B cell (primary cell): ENCODE results near the gene CYP2R1. TPM values are rescaled to one million over a fixed set of nuclear protein-coding genes. Genes with fewer than 3 reads are reported as not detected.

Source experiments
- ATAC-seq: fragments of 200-7000 bp; cut with Tn5 transposase; one replicate; pipeline ENCODE4 v1.10.0; 2021; ENCODE audit warnings: low read depth, mild to moderate bottlenecking, moderate number of reproducible peaks, moderate library complexity
- CTCF ChIA-PET: fragments of 350-600 bp; sonication (Branson Sonifier 250); formaldehyde crosslinking; loops from one replicate; lab custom pipeline; 2021; ENCODE audit warnings: antibody characterized with exemption, inconsistent platforms; lab: Charles Lee
- POLR2A ChIA-PET: fragments of 350-600 bp; sonication (Branson Sonifier 250); formaldehyde crosslinking; loops from one replicate; lab custom pipeline; 2021; ENCODE audit warnings: antibody characterized with exemption; lab: Charles Lee
- DNase-seq: peaks from one replicate; pipeline ENCODE4 v3.0.0; 2013
- H2AFZ ChIP-seq: 2 replicates; pipeline ENCODE4 v1.6.1; 2012; ENCODE audit warnings: mild to moderate bottlenecking, low read depth, low read length; ENCODE audit not compliant: insufficient read depth, poor library complexity, severe bottlenecking
- H3K27ac ChIP-seq, 2 donors: 1 replicate in 1 of 2; 2 replicates in 1 of 2; pipeline ENCODE4 v1.5.1; 2012 to 2013; ENCODE audit warnings: low read length in 2 of 2, mild to moderate bottlenecking in 2 of 2, moderate library complexity in 1 of 2
- H3K27me3 ChIP-seq, 4 experiments: fragments of 200-600 bp in 1 of 4; sonication (generic) in 1 of 4; replicated peaks in 1 of 4; 1 replicate in 2 of 4; 2 replicates in 2 of 4; pipeline versions ENCODE4 v1.6.1 to v1.7.0; 2013 to 2016; ENCODE audit warnings: low read length in 3 of 4, mild to moderate bottlenecking in 2 of 4, mixed read lengths in 1 of 4, moderate library complexity in 1 of 4; ENCODE audit not compliant: insufficient read depth in 4 of 4, control insufficient read depth in 3 of 4; ENCODE audit errors: control extremely low read depth in 1 of 4
- H3K36me3 ChIP-seq, 2 experiments: replicated peaks in 1 of 2; 1 replicate in 1 of 2; 2 replicates in 1 of 2; pipeline versions ENCODE4 v1.6.1 to v1.7.1; 2013; ENCODE audit warnings: low read length in 1 of 2; ENCODE audit not compliant: insufficient read depth in 2 of 2, control insufficient read depth in 1 of 2; ENCODE audit errors: control extremely low read depth in 1 of 2, extremely low read depth in 1 of 2
- H3K4me1 ChIP-seq, 2 donors: fragments of 200-600 bp in 1 of 2; sonication (generic) in 1 of 2; 1 replicate in 1 of 2; 2 replicates in 1 of 2; pipeline versions ENCODE4 v1.5.1 to v1.6.1; 2013 to 2017; ENCODE audit warnings: low read length in 2 of 2; ENCODE audit not compliant: control insufficient read depth in 2 of 2, insufficient read depth in 2 of 2
- H3K4me2 ChIP-seq: replicated peaks from 2 replicates; pipeline ENCODE3; 2012; ENCODE audit warnings: mild to moderate bottlenecking, low read depth, low read length; ENCODE audit not compliant: poor library complexity, severe bottlenecking
- H3K4me3 ChIP-seq, 5 experiments: fragments of 200-600 bp in 1 of 5; sonication (generic) in 1 of 5; 1 replicate in 3 of 5; 2 replicates in 2 of 5; pipeline versions ENCODE4 v1.5.1 to v1.7.0; 2011 to 2016; ENCODE audit warnings: low read length in 4 of 5, mild to moderate bottlenecking in 4 of 5, low read depth in 2 of 5, control low read depth in 1 of 5, moderate library complexity in 1 of 5; ENCODE audit not compliant: insufficient read depth in 1 of 5; ENCODE audit errors: control extremely low read depth in 1 of 5, extremely low read depth in 1 of 5
- H3K79me2 ChIP-seq: fragments of 200-600 bp; sonication (generic); one replicate; pipeline ENCODE4 v1.6.0; 2016; ENCODE audit warnings: low read length; ENCODE audit not compliant: control insufficient read depth, insufficient read depth
- H3K9ac ChIP-seq: fragments of 200-600 bp; sonication (generic); 2 replicates; pipeline ENCODE4 v1.6.1; 2017; ENCODE audit warnings: mild to moderate bottlenecking, low read length, moderate library complexity
- H3K9me3 ChIP-seq, 3 donors: one replicate each; pipeline versions ENCODE4 v1.6.1 to v1.7.1; 2013; ENCODE audit warnings: low read length in 2 of 3; ENCODE audit not compliant: control insufficient read depth in 2 of 3, insufficient read depth in 1 of 3; ENCODE audit errors: control extremely low read depth in 1 of 3
- H4K20me1 ChIP-seq: 2 replicates; pipeline ENCODE4 v1.6.0; 2012; ENCODE audit warnings: mild to moderate bottlenecking, low read length; ENCODE audit not compliant: insufficient read depth, control insufficient read depth, poor library complexity, severe bottlenecking
- H3K27ac Mint-ChIP-seq: one replicate; pipeline ENCODE4 v1.8.0; 2021; ENCODE audit warnings: mixed read lengths
- H3K27me3 Mint-ChIP-seq: one replicate; pipeline ENCODE4 v1.8.0; 2021; ENCODE audit warnings: mixed read lengths
- H3K4me1 Mint-ChIP-seq: one replicate; pipeline ENCODE4 v1.8.0; 2021; ENCODE audit warnings: mixed read lengths
- H3K4me3 Mint-ChIP-seq: one replicate; pipeline ENCODE4 v1.8.0; 2021; ENCODE audit warnings: mixed read lengths
- H3K9me3 Mint-ChIP-seq: one replicate; pipeline ENCODE4 v1.8.0; 2022; ENCODE audit warnings: mixed read lengths; ENCODE audit not compliant: insufficient read depth
- CTCF ChIP-seq: fragments of 200-600 bp; IDR thresholded peaks from one replicate; pipeline ENCODE4 v1.8.0; 2022; ENCODE audit warnings: antibody characterized with exemption, mild to moderate bottlenecking
- EZH2 ChIP-seq: IDR thresholded peaks from 2 replicates; pipeline ENCODE4 v1.6.1; 2012; ENCODE audit warnings: borderline replicate concordance, low read depth, mild to moderate bottlenecking, moderate library complexity, low read length; ENCODE audit not compliant: insufficient read depth, poor library complexity, severe bottlenecking
- WGBS: methylation state at CpG from one replicate; pipeline ENCODE4 v1.1.5; 2013; ENCODE audit warnings: missing lambda C conversion rate; ENCODE audit not compliant: insufficient coverage; 5-methylcytosine and 5-hydroxymethylcytosine counted together
- intact Hi-C: fragments of 100-400 bp; cut with micrococcal nuclease; formaldehyde crosslinking; loops from one replicate; pipeline ENCODE4 v1.10.0; 2022
- polyA plus RNA-seq: library from polyadenylated mRNA; depleted of rRNA; stranded (reverse); fragments of >200 nt; gene quantifications from 2 replicates; pipeline ENCODE4 v1.2.3, GENCODE V29; 2012
- total RNA-seq, 2 donors: library from RNA; stranded (reverse); fragments of 120-200 nt in 1 of 2; gene quantifications; 1 replicate in 1 of 2; 2 replicates in 1 of 2; pipeline versions ENCODE4 v1.2.3 to v1.2.4, GENCODE V29; 2013 to 2022

CYP2R1 gene
- total and polyA plus RNA-seq, 2 donors (not counting 1 experiment from before 2014, with no cell fraction given) = 11.6 to 42.4 TPM

GRCh38 chr11:14932447-14932846 lies 40.4 kb upstream of the CYP2R1 start:
- Histone ChIP-seq H3K27ac (no peak overlapping the region), H2AFZ (no peak overlapping the region), H3K4me1 (no peaks in the 10 kb centered on the region), H3K79me2 (no peaks in the 10 kb centered on the region), H3K9ac (no peak overlapping the region), H3K36me3 (no peaks in the 10 kb centered on the region), H4K20me1 (no peaks in the 10 kb centered on the region), H3K27me3 (peaks cover 0 to 6% (median 5%) of the 10 kb centered on the region in 4 experiments), H3K4me3 (no peak overlapping the region), H3K4me2 (no peak overlapping the region), H3K9me3 (peaks cover 0 to 4% (median 0%) of the 10 kb centered on the region in 3 donors)
- Mint-ChIP-seq H3K4me3 (no peak overlapping the region), H3K27me3 (peaks cover 21% of the 10 kb centered on the region), H3K27ac (no peak overlapping the region), H3K9me3 (peaks cover 3% of the 10 kb centered on the region), H3K4me1 (no peaks in the 10 kb centered on the region)
- POLR2A ChIA-PET = no interaction called here
- CTCF ChIA-PET = interaction anchor here (1.1 to 1.5 kb wide), 2 partner anchors 25 to 169 kb away, joined by 3 to 4 read pairs; no protein-coding TSS in a partner anchor
- no peak for TF ChIP-seq EZH2
- no peak for TF ChIP-seq CTCF
- intact Hi-C loops = no loop called here
- ATAC-seq (no peak), DNase-seq (no peak)

GRCh38 chr11:14930369-14930768 lies 38.3 kb upstream of the CYP2R1 start:
- Histone ChIP-seq H3K4me1 (no peaks in the 10 kb centered on the region), H2AFZ (no peak overlapping the region), H3K36me3 (no peaks in the 10 kb centered on the region), H3K9ac (no peak overlapping the region), H3K27me3 (peaks cover 0 to 5% (median 4%) of the 10 kb centered on the region in 4 experiments), H4K20me1 (no peaks in the 10 kb centered on the region), H3K79me2 (no peaks in the 10 kb centered on the region), H3K9me3 (peaks cover 0 to 4% (median 0%) of the 10 kb centered on the region in 3 donors), H3K4me3 (no peak overlapping the region), H3K27ac (no peak overlapping the region), H3K4me2 (no peak overlapping the region)
- no peak for ATAC-seq
- CTCF ChIA-PET = no interaction called here
- Mint-ChIP-seq H3K4me3 (no peak overlapping the region), H3K27ac (no peak overlapping the region), H3K9me3 (peaks cover 3% of the 10 kb centered on the region), H3K4me1 (no peaks in the 10 kb centered on the region), H3K27me3 (peaks cover 18% of the 10 kb centered on the region)
- POLR2A ChIA-PET = interaction anchor here (0.5 kb wide), 1 partner anchor 216 kb away, joined by 5 read pairs; no protein-coding TSS in a partner anchor
- WGBS = 100% methylated on average over 1 of the region's 2 CpGs
- no peak for DNase-seq
- intact Hi-C loops = no loop called here
- TF ChIP-seq EZH2 (no peak), CTCF (no peak)
